ENCODE measurements around the gene KRT17. TPM values are rescaled to one million over a fixed set of nuclear protein-coding genes. Genes with fewer than 3 reads are reported as not detected.
"Not testable (repeated sequence)": the region's sequence is repeated elsewhere in the genome, so short reads cannot be mapped to it uniquely, and the experiment has no call there.

Gene KRT17
- total RNA-seq, 1 experiment from 2014 or later, result 3,176 TPM

- H3K27me3 ChIP-seq (replicated peaks), result no peaks in the 10 kb centered on the region
- no peak overlapping the region for H3K27ac ChIP-seq
- H3K4me3 ChIP-seq, result no peak overlapping the region
- no peak for DNase-seq (ENCODE audit: low read depth in 1 of 2, low spot score in 2 of 2)
- H3K4me1 ChIP-seq (replicated peaks), result no peaks in the 10 kb centered on the region
- no peaks in the 10 kb centered on the region for H3K36me3 ChIP-seq
- H3K9me3 ChIP-seq (replicated peaks), result no peaks in the 10 kb centered on the region
Observed at GRCh38 chr17:41593306-41593981, 30.9 kb downstream of the KRT17 start.

GRCh38 chr17:41592601-41593305 is 31.6 kb downstream of the KRT17 start:
- H3K4me3 ChIP-seq, result no peak overlapping the region
- no peaks in the 10 kb centered on the region for H3K27me3 ChIP-seq (replicated peaks)
- no peaks in the 10 kb centered on the region for H3K4me1 ChIP-seq (replicated peaks)
- no peaks in the 10 kb centered on the region for H3K36me3 ChIP-seq
- H3K9me3 ChIP-seq (replicated peaks), result no peaks in the 10 kb centered on the region
- DNase-seq (ENCODE audit: low read depth in 1 of 2, low spot score in 2 of 2), result no peak
- no peak overlapping the region for H3K27ac ChIP-seq

GRCh38 chr17:41589301-41589700 is 35.1 kb downstream of the KRT17 start:
- H3K4me3 ChIP-seq, result no peak overlapping the region
- DNase-seq (ENCODE audit: low read depth in 1 of 2, low spot score in 2 of 2), result no peak
- H3K36me3 ChIP-seq, result no peaks in the 10 kb centered on the region
- H3K27me3 ChIP-seq (replicated peaks), result no peaks in the 10 kb centered on the region
- no peaks in the 10 kb centered on the region for H3K4me1 ChIP-seq (replicated peaks)
- H3K9me3 ChIP-seq (replicated peaks), result no peaks in the 10 kb centered on the region
- H3K27ac ChIP-seq, result no peak overlapping the region

- Histone ChIP-seq H3K4me3 (no peak overlapping the region), H3K27ac (no peak overlapping the region), H3K36me3 (no peaks in the 10 kb centered on the region), H3K4me1 (replicated peaks) (no peaks in the 10 kb centered on the region), H3K9me3 (replicated peaks) (no peaks in the 10 kb centered on the region), H3K27me3 (replicated peaks) (no peaks in the 10 kb centered on the region)
- DNase-seq (ENCODE audit: low read depth in 1 of 2, low spot score in 2 of 2), result no peak
Observed at GRCh38 chr17:41588126-41588810, 36.1 kb downstream of the KRT17 start.

- H3K4me1 ChIP-seq (replicated peaks), result no peaks in the 10 kb centered on the region
- no peaks in the 10 kb centered on the region for H3K9me3 ChIP-seq (replicated peaks)
- H3K4me3 ChIP-seq, result no peak within 1 kb of the TSS
- H3K27ac ChIP-seq, result no peak within 1 kb of the TSS
- H3K36me3 ChIP-seq, result no peaks in the 10 kb centered on the region
- H3K27me3 ChIP-seq (replicated peaks), result no peaks in the 10 kb centered on the region
- no peak for DNase-seq (ENCODE audit: low read depth in 1 of 2, low spot score in 2 of 2)
Observed at GRCh38 chr17:41586863-41587495, 37.4 kb downstream of the KRT17 start, which contains the start of gene KRT14. Gene KRT14, minus strand, starts transcription at chr17:41586895. Its CDS starts 61 bp downstream, at chr17:41586834.

- H3K9me3 ChIP-seq (replicated peaks), result no peaks in the 10 kb centered on the region
- no peaks in the 10 kb centered on the region for H3K36me3 ChIP-seq
- no peak for DNase-seq (ENCODE audit: low read depth in 1 of 2, low spot score in 2 of 2)
- no peaks in the 10 kb centered on the region for H3K27me3 ChIP-seq (replicated peaks)
- H3K27ac ChIP-seq, result no peak overlapping the region
- H3K4me3 ChIP-seq, result no peak overlapping the region
- H3K4me1 ChIP-seq (replicated peaks), result 0 out of 2 replicates have a peak, but pooled peaks cover 3% of the 10 kb centered on the region
Observed at GRCh38 chr17:41585301-41586056, 38.9 kb downstream of the KRT17 start.

GRCh38 chr17:41584331-41584927 is 39.9 kb downstream of the KRT17 start:
- not testable (repeated sequence) for DNase-seq (ENCODE audit: low read depth in 1 of 2, low spot score in 2 of 2); H3K36me3 ChIP-seq; H3K9me3 ChIP-seq (replicated peaks); H3K27ac ChIP-seq; H3K27me3 ChIP-seq (replicated peaks); H3K4me3 ChIP-seq
- peaks cover 11% of the 10 kb centered on the region for H3K4me1 ChIP-seq (replicated peaks)

- no peaks in the 10 kb centered on the region for H3K9me3 ChIP-seq (replicated peaks)
- H3K36me3 ChIP-seq, result no peaks in the 10 kb centered on the region
- no peak for DNase-seq (ENCODE audit: low read depth in 1 of 2, low spot score in 2 of 2)
- H3K27ac ChIP-seq, result no peak overlapping the region
- H3K4me1 ChIP-seq (replicated peaks), result peaks cover 13% of the 10 kb centered on the region
- H3K4me3 ChIP-seq, result no peak overlapping the region
- no peaks in the 10 kb centered on the region for H3K27me3 ChIP-seq (replicated peaks)
Observed at GRCh38 chr17:41583137-41584127, 40.9 kb downstream of the KRT17 start.

GRCh38 chr17:41582061-41582968 is 42.1 kb downstream of the KRT17 start:
- not testable (repeated sequence) for H3K9me3 ChIP-seq (replicated peaks); H3K4me3 ChIP-seq; H3K27ac ChIP-seq; H3K27me3 ChIP-seq (replicated peaks); DNase-seq (ENCODE audit: low read depth in 1 of 2, low spot score in 2 of 2); H3K36me3 ChIP-seq
- peaks cover 13% of the 10 kb centered on the region for H3K4me1 ChIP-seq (replicated peaks)

- Histone ChIP-seq H3K36me3 (no peaks in the 10 kb centered on the region), H3K27me3 (replicated peaks) (no peaks in the 10 kb centered on the region), H3K4me1 (replicated peaks) (peaks cover 13% of the 10 kb centered on the region), H3K4me3 (no peak overlapping the region), H3K27ac (no peak overlapping the region), H3K9me3 (replicated peaks) (no peaks in the 10 kb centered on the region)
- DNase-seq (ENCODE audit: low read depth in 1 of 2, low spot score in 2 of 2), result no peak
Observed at GRCh38 chr17:41581366-41582060, 42.9 kb downstream of the KRT17 start.
